ENCODE data around the gene CDCA5. TPM values are rescaled to one million over a fixed set of nuclear protein-coding genes. Genes with fewer than 3 reads are reported as not detected.
A peak's percentile ranks its signal among the peaks of the same experiment; 100 is the strongest.

Gene CDCA5
- total and polyA plus RNA-seq, 2 donors from 2014 or later = 0.43 to 1.4 TPM

DNA sequence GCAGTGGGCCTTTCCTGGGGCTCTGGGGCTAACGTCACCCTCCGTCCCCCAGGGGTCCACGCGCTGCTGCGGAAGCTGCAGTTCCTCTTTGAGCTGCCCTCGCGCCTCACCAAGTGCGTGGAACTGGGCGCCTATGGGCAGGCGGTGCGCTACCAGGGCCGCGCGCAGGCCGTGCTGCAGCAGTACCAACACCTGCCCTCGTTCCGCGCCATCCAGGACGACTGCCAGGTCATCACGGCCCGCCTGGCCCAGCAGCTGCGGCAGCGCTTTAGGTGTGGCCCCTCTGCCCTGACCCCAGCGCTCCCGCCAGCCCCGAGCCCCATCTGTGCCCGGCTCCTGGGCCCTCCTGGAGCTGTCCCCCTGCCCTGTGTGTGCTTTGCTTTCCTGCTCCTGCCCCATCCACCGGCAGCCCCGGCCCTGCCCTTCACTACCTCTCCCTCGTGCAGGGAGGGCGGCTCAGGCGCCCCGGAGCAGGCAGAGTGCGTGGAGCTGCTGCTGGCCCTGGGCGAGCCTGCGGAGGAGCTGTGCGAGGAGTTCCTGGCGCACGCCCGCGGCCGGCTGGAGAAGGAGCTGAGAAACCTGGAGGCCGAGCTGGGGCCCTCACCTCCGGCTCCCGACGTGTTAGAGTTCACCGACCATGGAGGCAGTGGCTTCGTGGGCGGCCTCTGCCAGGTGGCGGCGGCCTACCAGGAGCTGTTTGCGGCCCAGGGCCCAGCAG, 24.1 kb upstream of the CDCA5 start:
- FAIRE-seq (no peak), DNase-seq (peak in 1 of 5 donors; percentile 76)
- TF ChIP-seq, protein P1, sequence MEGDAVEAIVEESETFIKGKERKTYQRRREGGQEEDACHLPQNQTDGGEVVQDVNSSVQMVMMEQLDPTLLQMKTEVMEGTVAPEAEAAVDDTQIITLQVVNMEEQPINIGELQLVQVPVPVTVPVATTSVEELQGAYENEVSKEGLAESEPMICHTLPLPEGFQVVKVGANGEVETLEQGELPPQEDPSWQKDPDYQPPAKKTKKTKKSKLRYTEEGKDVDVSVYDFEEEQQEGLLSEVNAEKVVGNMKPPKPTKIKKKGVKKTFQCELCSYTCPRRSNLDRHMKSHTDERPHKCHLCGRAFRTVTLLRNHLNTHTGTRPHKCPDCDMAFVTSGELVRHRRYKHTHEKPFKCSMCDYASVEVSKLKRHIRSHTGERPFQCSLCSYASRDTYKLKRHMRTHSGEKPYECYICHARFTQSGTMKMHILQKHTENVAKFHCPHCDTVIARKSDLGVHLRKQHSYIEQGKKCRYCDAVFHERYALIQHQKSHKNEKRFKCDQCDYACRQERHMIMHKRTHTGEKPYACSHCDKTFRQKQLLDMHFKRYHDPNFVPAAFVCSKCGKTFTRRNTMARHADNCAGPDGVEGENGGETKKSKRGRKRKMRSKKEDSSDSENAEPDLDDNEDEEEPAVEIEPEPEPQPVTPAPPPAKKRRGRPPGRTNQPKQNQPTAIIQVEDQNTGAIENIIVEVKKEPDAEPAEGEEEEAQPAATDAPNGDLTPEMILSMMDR (IDR thresholded peaks at IDR 0.05; ENCODE audit: borderline replicate concordance, extremely low read depth, insufficient read depth) = no peak
- H3K9me3 ChIP-seq (ENCODE audit: control insufficient read depth in 2 of 3, insufficient read depth in 1 of 3, low read length in 3 of 3) = no peaks in the 10 kb centered on the region
- peaks cover 0 to 15% (median 4%) of the 10 kb centered on the region in 3 donors for H3K4me1 ChIP-seq (ENCODE audit: control insufficient read depth in 2 of 3, insufficient read depth in 2 of 3, low read depth in 1 of 3, low read length in 3 of 3)
- peaks cover 0 to 4% (median 0%) of the 10 kb centered on the region in 3 donors for H3K36me3 ChIP-seq (ENCODE audit: control insufficient read depth in 2 of 3, insufficient read depth in 3 of 3, low read length in 3 of 3)
- no peak overlapping the region for H3K27ac ChIP-seq (ENCODE audit: low read depth in 2 of 2, low read length in 2 of 2)
- intact Hi-C loops (cut with DNase I) = no loop called here
- no peaks in the 10 kb centered on the region for H3K27me3 ChIP-seq (ENCODE audit: control insufficient read depth, insufficient read depth, low read length)
- no peak overlapping the region for H3K4me3 ChIP-seq (ENCODE audit: low read length in 3 of 3)
- H3K9ac ChIP-seq (ENCODE audit: low read length in 3 of 3) = no peak overlapping the region

DNA sequence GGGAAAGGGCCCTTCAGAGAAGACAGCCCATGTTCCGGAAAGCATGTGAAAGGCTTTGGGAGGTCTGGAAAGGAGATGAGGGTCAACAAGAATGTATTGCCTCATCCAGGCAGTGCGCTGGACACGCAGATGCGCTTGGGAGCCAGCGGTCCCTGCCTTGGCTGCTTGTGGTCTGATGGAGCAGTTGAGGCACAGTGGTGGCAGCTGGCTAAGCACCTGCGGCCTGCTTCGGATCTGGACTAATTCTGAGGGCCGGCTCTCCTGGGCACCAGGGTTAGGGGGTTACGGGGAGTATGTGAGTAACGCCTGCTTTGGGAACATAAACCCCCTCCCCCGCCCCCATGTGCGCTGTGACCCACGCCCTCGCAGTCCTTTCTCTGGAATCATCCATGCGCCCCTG, 23.2 kb upstream of the CDCA5 start:
- TF ChIP-seq, protein P1 (IDR thresholded peaks at IDR 0.05; ENCODE audit: borderline replicate concordance, extremely low read depth, insufficient read depth) = no peak
- DNase-seq (peak in 1 of 5 donors; percentile 66), FAIRE-seq (no peak)
- H3K27ac ChIP-seq (ENCODE audit: low read depth in 2 of 2, low read length in 2 of 2) = no peak overlapping the region
- intact Hi-C loops (cut with DNase I) = no loop called here
- H3K27me3 ChIP-seq (ENCODE audit: control insufficient read depth, insufficient read depth, low read length) = no peaks in the 10 kb centered on the region
- no peak overlapping the region for H3K4me3 ChIP-seq (ENCODE audit: low read length in 3 of 3)
- H3K4me1 ChIP-seq (ENCODE audit: control insufficient read depth in 2 of 3, insufficient read depth in 2 of 3, low read depth in 1 of 3, low read length in 3 of 3) = peaks cover 0 to 10% (median 4%) of the 10 kb centered on the region in 3 donors
- H3K9ac ChIP-seq (ENCODE audit: low read length in 3 of 3) = no peak overlapping the region
- no peaks in the 10 kb centered on the region for H3K9me3 ChIP-seq (ENCODE audit: control insufficient read depth in 2 of 3, insufficient read depth in 1 of 3, low read length in 3 of 3)
- H3K36me3 ChIP-seq (ENCODE audit: control insufficient read depth in 2 of 3, insufficient read depth in 3 of 3, low read length in 3 of 3) = peaks cover 0 to 4% (median 0%) of the 10 kb centered on the region in 3 donors

DNA sequence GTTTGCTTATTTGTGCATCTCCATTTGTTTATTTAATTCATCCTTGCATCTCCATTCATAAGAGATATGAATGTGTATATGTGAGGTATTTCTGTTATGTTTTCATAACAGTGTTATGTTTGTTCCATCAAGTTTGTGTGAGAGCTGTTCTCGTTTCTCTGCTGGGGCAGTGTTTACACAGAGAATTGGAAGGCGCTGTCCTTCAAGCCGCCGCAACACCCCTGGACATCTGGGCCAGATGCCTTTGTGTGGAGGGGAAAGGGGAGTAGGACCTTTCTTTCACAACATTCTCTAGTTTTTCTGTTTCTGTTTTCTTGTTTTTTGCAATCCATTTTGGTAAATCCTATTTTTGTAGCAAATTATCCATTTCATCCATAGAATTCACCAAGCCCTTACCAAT, 20.8 kb upstream of the CDCA5 start:
- Histone ChIP-seq H3K9ac (ENCODE audit: low read length in 3 of 3) (no peak overlapping the region), H3K4me1 (ENCODE audit: control insufficient read depth in 2 of 3, insufficient read depth in 2 of 3, low read depth in 1 of 3, low read length in 3 of 3) (no peaks in the 10 kb centered on the region), H3K27ac (ENCODE audit: low read depth in 2 of 2, low read length in 2 of 2) (no peak overlapping the region), H3K36me3 (ENCODE audit: control insufficient read depth in 2 of 3, insufficient read depth in 3 of 3, low read length in 3 of 3) (peaks cover 0 to 4% (median 0%) of the 10 kb centered on the region in 3 donors), H3K9me3 (ENCODE audit: control insufficient read depth in 2 of 3, insufficient read depth in 1 of 3, low read length in 3 of 3) (no peaks in the 10 kb centered on the region), H3K27me3 (ENCODE audit: control insufficient read depth, insufficient read depth, low read length) (no peaks in the 10 kb centered on the region), H3K4me3 (ENCODE audit: low read length in 3 of 3) (no peak overlapping the region)
- TF ChIP-seq, protein P1 (IDR thresholded peaks at IDR 0.05; ENCODE audit: borderline replicate concordance, extremely low read depth, insufficient read depth) = no peak
- DNase-seq (no peak), FAIRE-seq (no peak)
- intact Hi-C loops (cut with DNase I) = no loop called here
